GM19351 (cell line): ENCODE data around the gene SLC34A1.
"Not testable (repeated sequence)": the region's sequence is repeated elsewhere in the genome, so short reads cannot be mapped to it uniquely, and the experiment has no call there.

Source experiments
- ATAC-seq: cut with Tn5 transposase; IDR thresholded peaks from one replicate; pipeline ENCODE4 v1.9.1; 2021; ENCODE audit warnings: mild to moderate bottlenecking, moderate library complexity; ENCODE audit not compliant: unreplicated experiment

Gene SLC34A1

GRCh38 chr5:177384134-177384533 is at the start of gene SLC34A1:
SLC34A1 (plus strand) TSS chr5:177384434; CDS start chr5:177385742, 1,308 bp downstream.
- no peak for ATAC-seq

- ATAC-seq: no peak
Measured at GRCh38 chr5:177334781-177335700, 49.2 kb upstream of the SLC34A1 start.

GRCh38 chr5:177335701-177336065 is 48.6 kb upstream of the SLC34A1 start:
- ATAC-seq: no peak

- no peak for ATAC-seq
Measured at GRCh38 chr5:177336112-177336511, 48.1 kb upstream of the SLC34A1 start.

GRCh38 chr5:177336603-177337494 is 47.4 kb upstream of the SLC34A1 start:
- no peak for ATAC-seq

GRCh38 chr5:177338251-177339106 is 45.8 kb upstream of the SLC34A1 start:
- no peak for ATAC-seq

GRCh38 chr5:177339107-177339638 is 45.1 kb upstream of the SLC34A1 start:
- ATAC-seq: no peak

GRCh38 chr5:177343000-177343399 is 41.2 kb upstream of the SLC34A1 start:
- ATAC-seq: not testable (repeated sequence)

- ATAC-seq: no peak
Measured at GRCh38 chr5:177343777-177344176, 40.5 kb upstream of the SLC34A1 start.

- no peak for ATAC-seq
Measured at GRCh38 chr5:177344891-177345290, 39.3 kb upstream of the SLC34A1 start.

- no peak for ATAC-seq
Measured at GRCh38 chr5:177346820-177347219, 37.4 kb upstream of the SLC34A1 start.

GRCh38 chr5:177347699-177348098 is 36.5 kb upstream of the SLC34A1 start:
- no peak for ATAC-seq

- no peak for ATAC-seq
Measured at GRCh38 chr5:177349362-177349647, 34.9 kb upstream of the SLC34A1 start.

GRCh38 chr5:177349762-177350161 is 34.5 kb upstream of the SLC34A1 start:
- ATAC-seq: no peak

- peak; percentile 13 for ATAC-seq
Measured at GRCh38 chr5:177350776-177351391, 33.4 kb upstream of the SLC34A1 start.

- ATAC-seq: peak; percentile 94
Measured at GRCh38 chr5:177351392-177352329, 32.6 kb upstream of the SLC34A1 start, which contains the start of gene LMAN2. LMAN2 (minus strand) TSS chr5:177351668; CDS start chr5:177351647, 21 bp downstream.

GRCh38 chr5:177353093-177353492 is 31.1 kb upstream of the SLC34A1 start:
- ATAC-seq: no peak

- no peak for ATAC-seq
Measured at GRCh38 chr5:177354256-177354655, 30.0 kb upstream of the SLC34A1 start.

GRCh38 chr5:177354711-177355110 is 29.5 kb upstream of the SLC34A1 start:
- no peak for ATAC-seq
